NCI-H748 (cell line): Measurements from ENCODE around the gene PPP1CC.
A peak's percentile ranks its signal among the peaks of the same experiment; 100 is the strongest.
"Not testable (repeated sequence)": the region's sequence is repeated elsewhere in the genome, so short reads cannot be mapped to it uniquely, and the experiment has no call there.

Experiments
- DNase-seq: peaks from one replicate; lab custom pipeline; 2025; ENCODE audit not compliant: unreplicated experiment; lab: John Stamatoyannopoulos, UW

The PPP1CC gene

GRCh38 chr12:110742718-110743570 lies at the start of gene PPP1CC:
Gene PPP1CC, minus strand, starts transcription at chr12:110742891. Its CDS starts 184 bp downstream, at chr12:110742707.
- DNase-seq, result peak; percentile 97

- DNase-seq, result no peak
These were observed 48.9 kb upstream of the PPP1CC start for GRCh38 chr12:110791589-110791988.

DNA sequence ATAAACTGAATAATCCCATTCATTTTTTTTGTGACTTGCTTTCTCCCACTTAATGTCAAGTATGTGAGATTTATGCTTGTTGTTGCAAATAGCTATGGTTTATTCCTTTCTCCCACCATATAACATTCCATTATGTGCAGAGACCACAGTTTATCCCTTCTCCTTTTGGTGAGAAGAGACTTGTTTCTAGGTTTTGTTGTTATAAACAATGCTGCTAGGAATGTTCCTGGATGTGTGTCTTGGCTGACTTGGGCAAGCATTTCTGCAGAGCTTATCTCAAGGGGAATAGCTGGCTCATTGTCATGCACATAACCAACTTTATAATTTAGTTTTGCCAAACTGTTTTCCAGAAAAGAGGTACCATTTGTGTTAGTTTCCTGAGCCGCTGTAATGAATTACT lies 47.6 kb upstream of the PPP1CC start:
- no peak for DNase-seq

GRCh38 chr12:110786012-110786411 lies 43.3 kb upstream of the PPP1CC start:
- DNase-seq, result no peak

DNA sequence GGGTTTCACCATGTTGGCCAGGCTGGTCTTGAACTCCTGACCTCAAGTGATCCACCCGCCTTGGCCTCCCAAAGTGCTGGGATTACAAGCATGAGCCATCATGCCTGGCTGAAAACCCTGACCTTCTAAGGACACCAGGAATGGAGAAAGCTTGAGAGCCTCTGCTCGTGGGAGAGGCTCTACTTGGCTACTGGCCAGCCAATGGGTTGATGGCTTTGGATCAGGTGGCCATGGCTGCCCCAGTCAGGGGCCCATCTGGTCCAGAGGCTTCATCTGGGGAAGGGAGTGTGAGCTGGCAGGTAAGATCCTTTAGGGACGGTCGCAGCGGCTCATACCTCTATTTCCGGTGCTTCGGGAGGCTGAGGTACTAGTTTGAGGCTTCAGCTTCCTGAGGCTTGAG lies 42.5 kb upstream of the PPP1CC start:
- DNase-seq, result no peak

DNA sequence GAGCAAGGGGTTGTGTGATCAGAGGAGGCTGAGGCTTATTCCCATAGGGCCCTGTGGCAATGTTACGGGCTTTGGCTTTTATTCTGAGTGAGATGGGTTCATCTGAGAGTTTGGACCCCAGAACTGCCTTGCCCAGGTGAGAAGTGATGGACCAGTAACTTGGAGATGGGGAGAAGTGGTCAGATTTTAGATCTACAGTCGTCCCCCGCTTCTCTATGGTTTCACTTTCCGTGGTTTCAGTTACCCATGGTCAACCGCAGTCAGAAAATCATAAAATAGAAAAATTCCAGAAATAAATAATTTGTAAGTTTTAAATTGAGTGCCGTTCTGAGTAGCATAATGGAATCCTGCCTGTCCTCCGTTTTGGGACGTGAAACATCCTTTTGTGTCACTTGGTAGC lies 40.2 kb upstream of the PPP1CC start:
- no peak for DNase-seq

- no peak for DNase-seq
These were observed 39.4 kb upstream of the PPP1CC start for GRCh38 chr12:110782094-110782493.

DNA sequence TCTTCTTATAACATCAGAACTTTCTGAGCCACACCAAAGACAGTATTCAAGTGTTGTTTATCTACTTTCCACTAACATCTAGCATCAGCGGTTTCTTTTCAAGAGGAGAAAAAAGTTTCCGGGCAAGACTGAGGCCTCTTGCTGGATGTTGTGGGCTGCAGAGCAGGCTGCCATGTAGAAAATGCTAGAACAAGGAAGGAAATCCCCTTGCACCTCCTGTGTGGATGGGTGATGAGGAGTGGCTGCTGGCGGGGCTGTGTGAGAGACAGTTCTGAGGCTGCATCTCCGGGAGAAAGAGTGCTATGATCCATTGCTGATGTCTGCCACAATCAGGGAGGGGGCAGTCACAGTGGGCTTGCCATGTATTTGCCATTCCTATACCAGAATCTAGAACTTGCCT lies 37.8 kb upstream of the PPP1CC start:
- no peak for DNase-seq

DNA sequence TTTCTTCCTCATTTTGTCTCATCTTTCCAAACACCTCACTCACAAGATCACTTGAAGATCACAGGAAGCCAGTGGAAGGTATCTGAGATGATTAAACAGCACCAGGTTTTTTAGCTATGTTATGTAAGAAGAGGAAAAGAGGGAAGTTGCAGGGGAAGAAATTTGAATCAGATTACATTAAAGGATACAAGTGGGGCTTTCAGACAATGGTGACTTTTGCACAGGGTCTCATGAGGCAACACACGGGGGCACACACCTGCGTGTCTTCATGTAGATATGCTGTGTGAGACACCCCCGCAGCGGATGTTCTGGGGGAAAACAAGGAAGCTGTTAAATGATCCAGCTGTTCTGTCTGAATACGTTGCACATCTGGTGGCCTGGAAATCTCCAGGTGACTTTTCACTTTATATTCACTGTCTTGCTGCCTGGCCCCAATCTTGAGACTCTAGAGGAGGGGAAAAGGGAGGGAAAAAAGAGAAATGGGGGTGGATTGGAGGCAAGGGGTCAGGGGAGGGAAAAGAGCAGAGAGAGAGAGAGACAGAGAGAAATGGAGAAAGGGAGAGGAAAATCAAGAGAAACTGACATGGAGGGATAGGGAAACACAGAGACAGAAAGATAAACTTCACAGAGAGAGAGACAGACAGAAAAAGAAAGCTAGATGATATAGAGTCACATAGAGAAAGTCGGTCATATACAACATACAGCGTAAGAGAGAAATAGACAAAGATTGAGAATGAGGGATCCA lies 36.3 kb upstream of the PPP1CC start:
- DNase-seq, result no peak

DNA sequence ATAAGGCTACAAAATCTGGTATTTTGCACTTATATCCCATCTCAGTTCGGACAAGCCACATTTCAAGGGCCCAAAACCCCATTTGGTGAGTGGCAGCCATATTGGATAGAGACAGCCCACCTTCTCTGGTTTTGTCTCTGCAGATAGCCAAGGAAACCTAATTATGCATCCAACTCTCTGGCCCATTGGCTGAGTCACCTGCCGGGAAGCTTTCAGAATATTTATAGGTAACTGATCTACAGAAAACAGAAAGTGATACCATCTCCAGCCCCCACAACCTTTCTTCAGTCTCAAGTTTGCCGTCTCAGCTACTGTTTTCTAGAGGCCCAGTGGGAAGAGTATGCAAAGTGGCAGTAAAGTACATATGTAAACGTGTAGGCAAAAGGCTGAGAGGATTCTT lies 33.7 kb upstream of the PPP1CC start:
- DNase-seq, result no peak

- DNase-seq, result no peak
These were observed 33.3 kb upstream of the PPP1CC start for GRCh38 chr12:110775997-110776396.

DNA sequence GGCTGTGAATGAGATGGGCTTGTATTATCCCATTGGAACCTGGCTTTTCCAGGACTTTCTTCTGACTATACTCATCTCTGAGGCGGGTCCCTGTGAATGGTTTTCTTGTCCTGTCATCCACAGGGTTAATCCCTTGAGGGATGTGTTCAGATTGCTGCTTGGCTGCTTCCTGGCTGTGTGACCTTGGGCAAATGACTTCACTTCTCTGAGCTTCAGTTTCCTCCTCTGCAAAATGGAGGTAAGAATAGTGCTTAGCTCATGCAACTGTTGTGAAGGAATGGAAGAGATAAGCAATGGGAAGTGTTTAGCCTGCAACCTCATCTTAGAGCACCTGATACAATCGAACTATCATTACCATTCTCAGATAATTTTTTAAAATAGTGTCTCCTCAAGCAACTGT lies 32.1 kb upstream of the PPP1CC start:
- no peak for DNase-seq

DNA sequence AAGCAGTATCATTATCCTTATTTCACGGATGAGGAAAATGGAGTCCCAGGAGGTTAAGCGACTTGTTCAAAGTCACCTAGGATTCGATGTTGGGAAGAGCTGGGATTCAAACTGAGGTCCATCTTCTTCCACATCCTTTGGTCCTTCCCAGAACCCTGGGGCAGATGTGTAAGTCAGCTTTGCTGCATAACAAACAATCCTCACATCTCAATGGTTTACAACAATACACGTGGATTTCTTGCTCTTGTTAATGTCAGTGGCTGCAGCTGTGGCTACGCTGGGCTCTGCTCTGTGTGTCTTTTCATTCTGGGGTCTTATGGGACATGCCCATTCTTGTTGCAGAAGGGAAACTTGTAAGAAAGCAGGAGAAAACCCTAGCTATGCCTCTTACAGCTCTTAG lies 26.3 kb upstream of the PPP1CC start:
- no peak for DNase-seq

DNA sequence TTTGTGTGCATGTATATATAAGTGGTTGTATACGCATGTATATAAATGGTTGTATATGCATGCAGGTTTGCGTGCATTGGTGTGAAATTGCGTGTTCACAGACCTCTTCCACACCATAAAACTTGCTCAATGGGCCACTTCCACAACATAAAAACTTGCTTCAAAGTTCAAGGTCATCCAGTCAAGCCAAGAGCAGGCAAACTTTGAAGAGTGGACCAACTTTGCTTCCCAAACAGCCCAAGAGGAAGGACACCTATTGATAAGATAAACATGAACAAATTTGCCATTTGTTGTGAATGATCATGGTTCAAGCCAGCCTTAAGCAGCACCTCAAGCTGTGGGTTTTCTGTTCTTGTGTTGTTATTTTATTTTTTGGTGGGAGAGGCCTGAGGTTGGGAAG lies 25.2 kb upstream of the PPP1CC start:
- no peak for DNase-seq

GRCh38 chr12:110766311-110767154 lies 23.8 kb upstream of the PPP1CC start:
- DNase-seq, result no peak

- not testable (repeated sequence) for DNase-seq
These were observed 22.9 kb upstream of the PPP1CC start for GRCh38 chr12:110765572-110765971.

DNA sequence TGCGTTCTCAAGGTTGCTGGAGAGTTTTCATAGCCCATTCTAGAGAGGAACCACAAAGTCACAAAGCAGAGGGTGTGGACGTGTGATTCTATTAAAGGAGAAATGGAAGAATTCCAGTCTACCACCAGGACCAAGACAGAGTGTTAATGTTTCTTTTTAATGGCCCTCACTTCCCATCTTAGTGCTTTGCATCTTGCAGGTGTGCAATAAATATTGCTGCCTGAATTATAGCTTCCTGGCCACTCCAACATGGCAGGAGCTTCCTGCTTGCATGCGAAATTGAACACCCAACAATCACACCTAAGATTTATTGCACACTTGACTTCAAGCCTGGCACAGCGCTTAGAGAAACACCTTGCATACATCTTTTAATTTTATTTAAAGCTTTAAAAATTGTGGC lies 22.4 kb upstream of the PPP1CC start:
- DNase-seq, result no peak

DNA sequence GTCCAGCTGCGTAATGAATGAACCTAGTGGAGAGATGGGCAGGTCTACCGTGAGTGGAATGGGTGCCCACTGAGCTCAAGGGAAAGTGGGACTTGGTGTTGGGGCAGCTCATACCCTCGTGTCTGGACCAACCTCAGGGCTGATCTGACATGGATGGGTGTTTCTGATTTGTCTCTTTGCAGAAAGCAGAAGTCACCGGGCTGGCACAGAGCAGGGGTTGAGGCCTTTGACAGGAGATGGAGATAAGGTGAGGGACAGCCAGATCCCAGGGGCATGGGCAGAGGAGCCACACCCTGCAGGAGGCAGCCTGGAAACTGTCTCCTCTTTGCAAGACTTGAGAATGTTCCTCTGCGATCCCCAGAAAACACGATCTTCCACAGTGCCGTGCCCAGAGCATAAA lies 20.9 kb upstream of the PPP1CC start:
- DNase-seq, result no peak

- DNase-seq, result no peak
These were observed 20.2 kb upstream of the PPP1CC start for GRCh38 chr12:110762891-110763290.

DNA sequence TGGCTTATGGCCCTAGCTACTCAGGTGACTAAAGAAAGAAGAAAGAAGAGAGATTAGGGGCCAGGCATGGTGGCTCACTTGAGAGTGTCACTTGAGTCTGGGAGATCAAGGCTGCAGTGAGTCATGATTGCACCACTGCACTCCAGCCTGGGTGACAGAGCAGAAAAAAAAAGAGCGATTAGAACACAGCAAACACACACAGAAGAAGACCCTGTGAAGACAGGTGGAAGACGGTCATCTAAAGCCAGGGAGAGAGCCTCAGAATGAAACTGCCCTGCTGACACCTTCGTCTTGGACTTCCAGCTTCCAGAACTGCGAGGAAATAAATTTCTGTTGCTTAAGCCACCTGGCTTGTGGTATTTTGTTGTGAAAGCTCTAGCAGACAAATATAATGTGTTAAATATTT lies 17.5 kb upstream of the PPP1CC start:
- no peak for DNase-seq

GRCh38 chr12:110758922-110759321 lies 16.2 kb upstream of the PPP1CC start:
- no peak for DNase-seq
